HG03135 (cell line): ENCODE results near the gene OPRD1.

Source experiments
- ATAC-seq: cut with Tn5 transposase; IDR thresholded peaks from one replicate; pipeline ENCODE4 v1.9.1; 2021; ENCODE audit warnings: mild to moderate bottlenecking, moderate library complexity; ENCODE audit not compliant: unreplicated experiment

OPRD1 gene

DNA sequence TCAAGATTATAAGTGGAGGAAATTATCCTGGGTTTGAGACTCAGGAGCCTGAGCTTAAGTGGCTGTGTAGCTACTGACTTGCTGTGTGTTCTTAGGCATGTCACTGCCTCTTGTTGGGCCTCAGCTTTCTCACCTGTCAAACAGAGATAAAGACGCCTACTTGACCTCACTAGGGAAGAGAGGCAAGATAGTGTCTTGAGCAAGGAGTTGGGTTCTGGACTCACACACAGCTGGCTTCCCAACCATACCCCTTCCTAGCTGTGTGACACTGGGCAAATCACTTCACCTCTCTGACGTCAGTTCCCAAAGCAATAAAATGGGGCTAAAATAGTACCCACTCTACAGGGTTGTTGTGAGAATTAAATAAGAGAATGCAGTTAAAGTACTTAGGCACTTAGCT, 90.8 kb downstream of the OPRD1 start:
- no peak for ATAC-seq

DNA sequence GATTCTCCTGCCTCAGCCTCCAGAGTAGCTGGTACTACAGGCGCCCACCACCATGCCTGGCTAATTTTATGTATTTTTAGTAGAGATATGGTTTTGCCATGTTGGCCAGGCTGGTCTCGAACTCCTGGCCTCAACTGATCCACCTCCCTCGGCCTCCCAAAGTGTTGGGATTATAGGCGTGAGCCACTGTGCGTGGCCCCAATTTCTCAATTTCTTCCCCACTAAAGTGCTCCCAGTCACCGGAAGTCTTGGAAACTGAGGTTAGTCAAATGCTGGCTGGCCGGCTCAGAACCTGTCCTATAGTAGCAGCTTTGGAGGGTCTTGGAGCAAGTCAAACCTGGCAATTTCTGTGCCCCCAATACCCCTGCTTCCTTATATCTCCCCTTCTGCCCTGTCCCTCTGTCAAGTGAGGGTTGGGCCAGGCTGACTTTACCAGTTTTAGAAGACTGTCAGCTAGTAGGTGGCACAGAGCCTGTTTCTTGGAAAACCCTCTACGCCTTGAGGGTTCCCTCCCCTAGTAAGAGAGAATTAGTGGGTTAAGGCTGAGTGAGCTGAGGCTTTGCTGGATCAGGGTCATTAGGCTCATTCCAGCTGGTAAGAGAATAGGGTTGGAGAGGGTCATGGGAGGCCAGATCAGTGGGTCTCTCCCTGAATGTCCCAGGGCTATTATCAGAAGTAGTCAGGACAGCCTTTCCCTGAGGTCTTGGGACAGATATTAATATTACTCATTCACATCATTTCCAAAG, 94.1 kb downstream of the OPRD1 start:
- no peak for ATAC-seq

DNA sequence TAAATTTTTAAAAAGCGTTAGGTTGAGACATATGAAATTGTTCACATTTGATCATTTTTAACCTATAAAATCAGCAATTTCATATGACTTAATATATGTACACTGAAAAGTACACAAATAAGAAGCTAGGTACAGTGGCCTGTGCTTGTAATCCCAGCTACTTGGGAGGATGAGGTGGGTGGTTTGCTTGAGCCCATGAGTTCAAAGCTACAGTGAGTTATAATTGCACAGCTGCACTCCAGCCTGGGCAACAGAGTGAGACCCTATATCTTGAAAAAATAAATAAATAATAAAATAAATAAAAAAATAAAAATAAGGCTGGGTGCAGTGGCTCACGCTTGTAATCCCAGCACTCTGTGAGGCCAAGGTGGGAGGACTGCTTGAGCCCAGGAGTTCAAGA, 97.2 kb downstream of the OPRD1 start:
- ATAC-seq = no peak

DNA sequence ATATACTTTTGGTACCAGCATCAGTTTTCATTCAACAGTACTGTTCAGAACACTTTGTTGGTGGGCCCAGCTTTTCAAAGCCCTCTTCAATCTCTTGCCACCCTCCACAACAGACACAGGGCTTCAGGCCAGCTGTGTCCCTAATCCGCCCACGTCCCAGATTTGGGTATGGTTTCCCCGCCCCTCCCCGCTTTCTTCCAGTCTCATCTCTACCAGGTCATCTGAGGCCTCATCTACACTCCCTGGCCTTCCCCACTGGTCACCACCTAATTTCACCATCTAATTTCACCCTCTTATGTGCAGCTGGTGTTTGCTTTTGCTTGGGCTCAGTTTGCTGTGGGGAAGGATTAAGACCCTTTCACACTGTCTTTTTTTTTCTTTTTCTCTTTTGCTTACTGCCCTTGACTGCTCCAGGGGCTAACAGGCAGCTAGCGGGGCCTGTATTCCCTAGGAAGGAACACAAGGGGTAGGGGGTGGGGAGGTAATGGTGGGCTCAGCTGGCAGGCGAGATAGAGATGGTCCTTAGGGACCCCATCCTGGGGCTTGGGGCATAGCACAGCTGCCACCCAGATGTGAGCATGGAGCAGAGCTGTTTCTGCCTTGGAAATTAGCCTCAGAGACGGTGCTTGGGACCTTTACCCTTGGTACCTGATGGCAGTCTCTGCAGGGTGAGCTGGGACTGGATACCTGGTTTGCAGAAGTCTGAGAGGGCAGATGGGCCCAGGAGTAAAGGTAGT, 98.6 kb downstream of the OPRD1 start:
- no peak for ATAC-seq

DNA sequence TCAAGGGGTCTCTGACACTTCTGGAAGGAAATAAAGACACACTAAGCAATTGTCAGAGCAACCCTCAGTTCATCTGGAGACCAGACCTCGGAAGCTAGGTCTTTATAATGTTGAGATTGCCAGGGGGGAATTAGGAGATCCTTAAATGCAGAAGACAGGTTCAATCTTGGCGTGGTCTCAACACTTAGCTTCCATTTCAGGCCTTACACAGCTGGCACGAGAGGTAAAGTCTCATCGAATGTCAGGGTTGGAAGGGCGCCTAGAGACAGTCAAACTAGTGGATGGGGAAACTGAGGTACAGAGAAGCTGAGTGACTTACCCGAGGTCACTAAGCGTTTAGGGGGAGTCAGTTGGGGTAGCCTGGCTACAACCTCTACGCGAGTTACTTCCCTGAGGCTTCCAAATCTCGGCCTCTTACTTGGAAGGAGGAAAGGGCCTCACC, 101.8 kb downstream of the OPRD1 start:
- ATAC-seq = no peak

DNA sequence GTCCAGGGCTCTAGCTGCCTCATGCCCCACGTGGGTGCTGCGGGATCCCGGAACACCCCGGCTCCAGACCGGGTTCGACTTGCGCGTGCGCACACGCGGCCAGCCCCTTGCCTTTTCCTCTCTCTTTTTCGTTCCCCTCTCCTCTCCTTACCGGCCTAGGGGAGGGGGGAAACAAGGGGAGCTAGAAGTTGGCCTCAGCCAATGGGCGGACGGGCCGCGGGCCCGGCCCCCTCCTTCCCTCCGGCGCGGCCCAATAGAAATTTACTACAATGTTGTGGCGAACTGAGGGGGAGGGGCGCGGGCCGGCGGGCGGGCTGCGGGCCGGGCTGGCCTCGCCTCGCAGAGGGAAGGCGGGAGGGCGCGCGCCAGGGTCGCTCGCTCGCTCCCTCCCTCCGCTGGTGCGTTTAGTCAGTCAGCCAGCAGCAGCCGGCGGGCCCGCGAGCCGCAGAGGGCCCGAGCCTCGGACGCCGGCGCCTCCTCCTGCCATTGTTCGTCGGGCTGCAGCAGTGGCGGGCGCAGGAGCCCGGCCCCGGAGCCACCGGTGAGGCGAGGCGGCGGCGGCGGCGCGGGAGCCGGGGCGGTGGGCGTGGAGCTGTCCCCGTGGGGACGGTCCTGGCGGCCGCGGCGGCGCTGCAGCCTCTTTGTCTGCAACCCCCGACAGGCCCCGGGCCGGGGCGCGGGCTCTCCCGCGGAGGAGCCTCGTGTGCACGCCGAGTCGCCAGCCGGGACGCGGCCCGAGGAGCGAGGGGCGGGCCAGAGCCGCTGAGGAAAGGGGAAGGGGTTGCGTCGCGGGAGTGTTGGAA, 102.5 kb downstream of the OPRD1 start, which contains the start of gene EPB41:
EPB41 (plus strand) TSS at position 342 of the 803 bp plus-strand sequence. CDS start 72,869 bp downstream, outside the sequence.
- peak; percentile 74 for ATAC-seq

DNA sequence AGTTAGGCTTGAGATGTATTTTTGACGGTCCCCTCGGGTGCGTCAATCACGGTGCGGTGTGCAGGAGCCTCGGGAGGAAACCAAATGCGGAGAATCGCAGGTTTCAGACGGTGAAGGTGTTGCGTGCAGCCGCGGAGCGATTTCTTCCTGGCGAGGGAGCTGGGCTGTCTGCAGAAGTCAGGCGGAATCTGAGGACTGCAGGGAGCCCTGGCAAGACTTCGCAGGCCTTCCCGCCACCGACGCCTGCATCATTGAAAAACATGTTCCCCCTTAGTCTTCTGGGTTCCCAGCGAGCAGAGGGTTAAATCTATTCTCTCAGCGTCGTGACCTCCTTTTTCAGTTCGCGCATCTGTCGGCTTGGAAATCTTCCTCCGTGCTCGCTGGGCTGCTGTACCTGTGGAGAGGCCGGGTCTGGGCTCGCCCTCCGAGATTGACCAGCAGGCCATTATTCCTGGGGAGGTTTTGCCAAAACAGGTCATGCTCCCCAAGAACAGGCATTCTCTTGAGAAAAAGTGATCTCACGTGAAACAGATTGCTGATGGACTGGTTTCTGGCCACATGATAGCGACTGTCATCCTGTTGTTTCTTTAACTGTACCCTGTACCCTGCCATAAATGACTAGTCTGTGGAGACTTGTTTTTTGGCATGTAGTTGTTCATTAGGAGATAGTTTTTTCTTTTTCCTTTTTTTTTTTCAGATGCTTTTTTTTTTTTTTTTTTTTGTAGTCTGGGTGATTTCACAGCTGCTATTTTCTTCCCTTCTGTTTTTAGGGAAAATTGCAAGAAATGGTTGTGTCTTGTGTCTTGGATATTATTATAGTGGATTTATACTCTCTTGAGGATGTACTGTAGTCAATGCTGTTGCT, 103.3 kb downstream of the OPRD1 start:
- peak; percentile 10 for ATAC-seq

DNA sequence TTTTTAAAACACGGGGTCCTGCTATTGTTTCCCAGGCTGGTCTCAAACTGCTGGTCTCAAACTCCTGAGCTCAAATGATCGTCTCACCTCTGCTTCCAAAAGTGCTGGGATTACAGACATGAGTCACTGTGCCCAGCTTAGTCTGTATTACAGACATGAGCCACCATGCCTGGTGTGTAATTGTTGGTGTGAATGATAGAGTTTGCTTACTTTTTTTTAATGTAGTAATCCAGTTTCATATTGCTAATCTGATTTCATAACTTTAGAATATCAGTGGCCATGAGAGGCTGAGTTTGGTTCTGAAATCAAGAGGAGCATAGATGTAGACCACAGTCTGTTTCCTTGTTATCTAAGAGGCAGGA, 105.8 kb downstream of the OPRD1 start:
- no peak for ATAC-seq
